ENCODE measurements around the gene CAMKK1.

The CAMKK1 gene

DNA sequence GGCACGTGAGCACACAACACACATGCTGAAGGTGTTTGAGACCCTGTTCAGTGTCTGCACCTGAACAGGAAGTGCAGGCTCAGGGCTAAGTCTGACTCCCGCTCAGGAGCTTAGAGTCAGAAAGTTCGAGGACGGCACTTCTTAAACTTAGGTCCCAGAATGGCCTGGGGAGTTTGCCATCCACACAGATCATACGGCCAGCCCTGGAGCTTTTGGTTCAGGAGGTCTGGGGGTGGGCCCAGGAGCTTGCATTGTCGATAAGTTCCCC lies 4.0 kb upstream of the CAMKK1 start:
- Mint-ChIP-seq H3K4me1 (peaks cover 50% of the 10 kb centered on the region), H3K4me3 (no peak overlapping the region), H3K27ac (no peak overlapping the region), H3K9me3 (no peaks in the 10 kb centered on the region), H3K27me3 (ENCODE audit: low read depth, poor library complexity) (peaks cover 37% of the 10 kb centered on the region), H3K36me3 (ENCODE audit: low read depth) (no peaks in the 10 kb centered on the region)
- no peak for DNase-seq
- TF ChIP-seq, protein P1, sequence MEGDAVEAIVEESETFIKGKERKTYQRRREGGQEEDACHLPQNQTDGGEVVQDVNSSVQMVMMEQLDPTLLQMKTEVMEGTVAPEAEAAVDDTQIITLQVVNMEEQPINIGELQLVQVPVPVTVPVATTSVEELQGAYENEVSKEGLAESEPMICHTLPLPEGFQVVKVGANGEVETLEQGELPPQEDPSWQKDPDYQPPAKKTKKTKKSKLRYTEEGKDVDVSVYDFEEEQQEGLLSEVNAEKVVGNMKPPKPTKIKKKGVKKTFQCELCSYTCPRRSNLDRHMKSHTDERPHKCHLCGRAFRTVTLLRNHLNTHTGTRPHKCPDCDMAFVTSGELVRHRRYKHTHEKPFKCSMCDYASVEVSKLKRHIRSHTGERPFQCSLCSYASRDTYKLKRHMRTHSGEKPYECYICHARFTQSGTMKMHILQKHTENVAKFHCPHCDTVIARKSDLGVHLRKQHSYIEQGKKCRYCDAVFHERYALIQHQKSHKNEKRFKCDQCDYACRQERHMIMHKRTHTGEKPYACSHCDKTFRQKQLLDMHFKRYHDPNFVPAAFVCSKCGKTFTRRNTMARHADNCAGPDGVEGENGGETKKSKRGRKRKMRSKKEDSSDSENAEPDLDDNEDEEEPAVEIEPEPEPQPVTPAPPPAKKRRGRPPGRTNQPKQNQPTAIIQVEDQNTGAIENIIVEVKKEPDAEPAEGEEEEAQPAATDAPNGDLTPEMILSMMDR (IDR thresholded peaks at IDR 0.05), result no peak

DNA sequence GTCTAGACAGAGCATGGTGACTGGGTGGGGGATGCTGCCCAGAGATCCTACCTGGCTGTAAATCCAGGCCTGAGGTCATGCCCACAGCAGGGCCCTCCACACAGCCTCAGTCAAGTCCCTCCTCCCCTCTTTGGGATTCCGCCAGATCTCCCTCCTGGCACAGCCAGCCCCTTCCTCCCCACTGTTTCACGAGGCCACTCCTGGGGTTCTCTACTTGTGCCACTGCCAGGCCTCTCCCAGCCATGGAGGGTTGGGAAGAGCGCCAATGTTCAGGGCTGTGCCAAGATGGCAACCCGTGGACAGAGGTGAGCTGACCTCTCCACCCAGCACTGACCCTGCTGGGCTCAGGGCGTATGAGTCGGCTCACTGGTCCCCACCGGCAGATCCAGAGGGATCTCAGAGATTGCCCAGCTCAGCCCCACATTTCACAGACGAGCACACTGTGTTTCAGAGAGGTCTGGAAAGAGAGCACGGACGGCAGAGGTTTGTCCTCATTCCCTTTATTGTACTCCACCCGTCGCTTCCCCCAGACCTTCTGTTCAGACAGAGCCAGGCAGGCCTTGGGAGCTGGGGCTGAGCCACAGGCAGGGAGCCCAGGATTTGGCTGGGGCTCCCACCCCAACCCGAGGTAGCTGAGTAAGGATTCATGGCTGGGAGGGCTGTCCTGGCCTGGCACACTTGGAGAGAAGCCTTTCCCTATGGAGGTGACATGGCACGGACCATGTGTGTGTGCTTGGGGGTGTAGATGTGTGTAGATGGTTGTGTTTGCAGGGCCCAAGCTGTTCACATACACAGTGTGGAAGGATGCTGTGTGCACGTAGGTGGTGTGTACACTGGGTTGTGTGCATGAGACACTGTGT lies 3.5 kb upstream of the CAMKK1 start:
- Mint-ChIP-seq H3K27me3 (ENCODE audit: low read depth, poor library complexity) (peaks cover 43% of the 10 kb centered on the region), H3K4me1 (peaks cover 56% of the 10 kb centered on the region), H3K27ac (no peak overlapping the region), H3K4me3 (no peak overlapping the region), H3K36me3 (ENCODE audit: low read depth) (no peaks in the 10 kb centered on the region), H3K9me3 (no peaks in the 10 kb centered on the region)
- no peak for DNase-seq
- TF ChIP-seq, protein P1 (IDR thresholded peaks at IDR 0.05), result no peak

DNA sequence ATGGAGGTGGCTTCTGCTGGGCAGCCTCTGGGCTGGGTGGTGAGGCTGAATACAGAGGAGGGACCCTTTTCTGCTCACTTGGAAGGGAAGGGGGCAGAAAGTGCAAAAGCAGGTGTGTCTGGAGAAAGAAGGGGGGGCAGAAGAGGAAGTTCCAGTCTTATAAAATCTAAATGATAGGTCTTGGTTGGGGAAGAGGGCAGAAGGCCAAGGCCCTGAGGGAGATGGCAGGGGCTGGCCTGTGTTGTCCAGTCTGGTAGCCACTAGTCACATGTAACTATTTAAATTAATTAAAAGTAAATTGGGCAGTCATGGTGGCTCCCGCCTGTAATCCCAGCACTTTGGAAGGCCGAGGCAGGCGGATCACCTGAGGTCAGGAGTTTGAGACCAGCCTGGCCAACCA lies 2.5 kb upstream of the CAMKK1 start:
- Mint-ChIP-seq H3K9me3 (no peaks in the 10 kb centered on the region), H3K27me3 (ENCODE audit: low read depth, poor library complexity) (peaks cover 49% of the 10 kb centered on the region)

DNA sequence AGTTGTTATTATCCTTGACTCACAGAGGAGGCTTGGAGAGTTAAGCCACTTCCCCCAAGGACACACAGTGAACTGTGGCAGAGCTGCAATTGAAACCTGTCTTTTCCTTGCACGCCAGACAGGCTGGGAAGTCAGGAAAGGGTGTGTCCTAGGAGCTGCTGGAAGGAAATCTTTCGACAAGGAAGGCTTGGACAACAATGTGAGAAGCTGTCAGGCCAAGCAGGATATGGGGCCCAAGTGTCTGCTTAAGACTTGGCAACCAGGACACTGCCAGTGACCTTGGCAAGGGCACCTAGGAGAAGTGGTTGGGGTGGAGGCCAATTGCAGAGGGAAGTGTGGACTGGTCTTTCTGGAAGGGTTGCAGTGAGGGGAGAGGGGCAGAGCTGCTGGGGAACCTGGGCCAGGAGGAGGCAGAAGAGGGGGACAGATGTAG lies 2.1 kb upstream of the CAMKK1 start:
- no peak for DNase-seq
- H3K27me3 Mint-ChIP-seq (ENCODE audit: low read depth, poor library complexity), result peaks cover 47% of the 10 kb centered on the region
- H3K4me3 Mint-ChIP-seq, result peak overlapping the region; percentile 33
- H3K9me3 Mint-ChIP-seq, result no peaks in the 10 kb centered on the region
- H3K27ac Mint-ChIP-seq, result no peak overlapping the region
- H3K36me3 Mint-ChIP-seq (ENCODE audit: low read depth), result no peaks in the 10 kb centered on the region
- TF ChIP-seq, protein P1 (IDR thresholded peaks at IDR 0.05), result no peak
- peaks cover 65% of the 10 kb centered on the region for H3K4me1 Mint-ChIP-seq

More for the DNA sequence above, 2.5 kb upstream of the CAMKK1 start:
- Mint-ChIP-seq H3K4me3 (no peak overlapping the region), H3K36me3 (ENCODE audit: low read depth) (no peaks in the 10 kb centered on the region), H3K27ac (no peak overlapping the region), H3K4me1 (peaks cover 61% of the 10 kb centered on the region)
- no peak for DNase-seq
- TF ChIP-seq, protein P1 (IDR thresholded peaks at IDR 0.05), result no peak

DNA sequence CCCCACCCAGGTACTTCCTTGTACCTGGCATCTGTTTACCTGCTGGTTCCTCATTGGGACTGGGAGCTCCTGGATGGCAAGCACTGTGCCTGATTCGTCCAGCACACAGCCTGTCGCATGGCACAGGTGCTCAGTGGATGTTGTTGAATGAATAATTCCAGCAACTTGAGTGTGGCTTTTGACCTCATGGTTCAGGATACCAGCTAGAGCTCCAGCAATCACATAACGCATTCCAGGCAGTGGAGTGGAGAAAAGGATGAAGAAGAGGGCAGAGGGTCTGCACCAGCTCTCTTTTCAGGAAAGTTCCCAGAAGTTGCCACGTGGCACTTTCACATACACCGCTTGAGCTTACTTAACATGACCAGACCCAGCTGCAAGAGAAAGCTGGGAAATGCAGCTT lies 1.3 kb upstream of the CAMKK1 start:
- DNase-seq, result no peak
- H3K4me1 Mint-ChIP-seq, result peaks cover 70% of the 10 kb centered on the region
- no peaks in the 10 kb centered on the region for H3K36me3 Mint-ChIP-seq (ENCODE audit: low read depth)
- H3K9me3 Mint-ChIP-seq, result no peaks in the 10 kb centered on the region
- no peak overlapping the region for H3K27ac Mint-ChIP-seq
- peak overlapping the region; percentile 78 for H3K4me3 Mint-ChIP-seq
- peaks cover 46% of the 10 kb centered on the region for H3K27me3 Mint-ChIP-seq (ENCODE audit: low read depth, poor library complexity)
- TF ChIP-seq, protein P1 (IDR thresholded peaks at IDR 0.05), result no peak

DNA sequence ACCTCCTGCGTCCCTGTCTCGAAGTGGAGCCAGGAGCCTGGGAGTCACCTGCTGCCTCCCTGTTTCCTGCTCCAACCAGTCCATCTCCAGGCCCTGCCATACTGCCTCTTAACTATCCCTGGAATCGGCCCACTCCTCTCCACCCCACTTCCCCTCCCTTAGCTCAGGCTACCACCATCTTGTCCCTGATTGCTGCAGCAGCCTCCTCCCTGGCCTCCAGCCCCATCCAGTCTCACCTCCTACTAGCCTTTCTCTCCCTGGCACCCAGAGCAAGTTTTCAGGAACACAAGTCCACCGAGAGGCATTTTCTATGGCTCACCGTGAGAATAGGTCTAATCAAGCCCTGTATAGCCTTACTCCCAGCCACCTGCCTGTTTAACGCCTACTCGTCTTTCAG lies 865 bp upstream of the CAMKK1 start:
- Mint-ChIP-seq H3K4me3 (peak overlapping the region; percentile 78), H3K27me3 (ENCODE audit: low read depth, poor library complexity) (peaks cover 43% of the 10 kb centered on the region), H3K36me3 (ENCODE audit: low read depth) (no peaks in the 10 kb centered on the region), H3K4me1 (peaks cover 75% of the 10 kb centered on the region), H3K27ac (no peak overlapping the region), H3K9me3 (no peaks in the 10 kb centered on the region)
- TF ChIP-seq, protein P1 (IDR thresholded peaks at IDR 0.05), result no peak
- DNase-seq, result no peak

All from nephron progenitor cell (in vitro differentiated cells).